Aorta (tissue), 5 donors: ENCODE data around the gene TMEM145. TPM values are rescaled to one million over a fixed set of nuclear protein-coding genes. Genes with fewer than 3 reads are reported as not detected.

Source experiments
- ATAC-seq: fragments of 200-7000 bp; cut with Tn5 transposase; one replicate; pipeline ENCODE4 v1.9.1; 2022; ENCODE audit warnings: moderate library complexity; ENCODE audit not compliant: low FRiP score
- DNase-seq, 2 donors: peaks; one replicate each; pipeline ENCODE4 v3.0.0-alpha.2; 2020
- H3K27ac ChIP-seq, 2 donors: one replicate each; pipeline ENCODE4 v1.5.1; 2013; ENCODE audit warnings: low read length in 2 of 2, mild to moderate bottlenecking in 2 of 2, moderate library complexity in 2 of 2, control low read depth in 1 of 2, inconsistent platforms in 1 of 2, low read depth in 1 of 2
- H3K27me3 ChIP-seq, 2 donors: one replicate each; pipeline ENCODE4 v1.6.1; 2013; ENCODE audit warnings: control low read depth in 1 of 2, low read length in 1 of 2, mild to moderate bottlenecking in 1 of 2, moderate library complexity in 1 of 2; ENCODE audit not compliant: insufficient read depth in 2 of 2, control insufficient read depth in 1 of 2
- H3K36me3 ChIP-seq, 2 donors: one replicate each; pipeline ENCODE4 v1.6.1; 2013; ENCODE audit warnings: control low read depth in 1 of 2, low read length in 1 of 2, mild to moderate bottlenecking in 1 of 2; ENCODE audit not compliant: insufficient read depth in 2 of 2, control insufficient read depth in 1 of 2
- H3K4me1 ChIP-seq, 2 donors: one replicate each; pipeline ENCODE4 v1.6.1; 2013; ENCODE audit warnings: low read length in 2 of 2, control low read depth in 1 of 2, mild to moderate bottlenecking in 1 of 2, moderate library complexity in 1 of 2; ENCODE audit not compliant: insufficient read depth in 2 of 2, control insufficient read depth in 1 of 2
- H3K4me3 ChIP-seq, 2 donors: one replicate each; pipeline ENCODE4 v1.5.1; 2013; ENCODE audit warnings: low read length in 2 of 2, control low read depth in 1 of 2, mild to moderate bottlenecking in 1 of 2
- H3K9me3 ChIP-seq: one replicate; pipeline ENCODE4 v1.6.1; 2013; ENCODE audit warnings: mild to moderate bottlenecking, low read length; ENCODE audit not compliant: control insufficient read depth
- WGBS, 2 donors: extraction: QIAGEN DNeasy Blood & Tissue Kit; methylation state at CpG; one replicate each; pipeline ENCODE4 v1.1.7; 2013; 5-methylcytosine and 5-hydroxymethylcytosine counted together
- intact Hi-C, 2 donors: fragments of 100-400 bp; cut with DNase I; formaldehyde crosslinking; loops; one replicate each; pipeline versions ENCODE4 v1.14.2 to v1.15.0; 2022
- polyA plus RNA-seq, 2 donors: library from polyadenylated mRNA; stranded (reverse); fragments of 200-250 nt; gene quantifications; one replicate each; pipeline ENCODE4 v1.2.3, GENCODE V29; 2013
- total RNA-seq, 2 donors: library from RNA; stranded (reverse); fragmentation: NEBNext Ultra II Directional; extraction: Animal tissue kit (Norgen Biotek cat#: 25700); gene quantifications; one replicate each; pipeline ENCODE4 v1.2.1, GENCODE V29; 2021
- donor health status: healthy with polysubstance abuse.
- donor health status: Bipolar disorder and iron deficiency.
- donor health status: DM: no; HTN: no; CAD: no.
- donor health status: DM: no; HTN: no; CAD: no.
- donor health status: DM: yes; HTN: yes; CAD: no.

The TMEM145 gene
- total and polyA plus RNA-seq, 4 donors: not detected

DNA sequence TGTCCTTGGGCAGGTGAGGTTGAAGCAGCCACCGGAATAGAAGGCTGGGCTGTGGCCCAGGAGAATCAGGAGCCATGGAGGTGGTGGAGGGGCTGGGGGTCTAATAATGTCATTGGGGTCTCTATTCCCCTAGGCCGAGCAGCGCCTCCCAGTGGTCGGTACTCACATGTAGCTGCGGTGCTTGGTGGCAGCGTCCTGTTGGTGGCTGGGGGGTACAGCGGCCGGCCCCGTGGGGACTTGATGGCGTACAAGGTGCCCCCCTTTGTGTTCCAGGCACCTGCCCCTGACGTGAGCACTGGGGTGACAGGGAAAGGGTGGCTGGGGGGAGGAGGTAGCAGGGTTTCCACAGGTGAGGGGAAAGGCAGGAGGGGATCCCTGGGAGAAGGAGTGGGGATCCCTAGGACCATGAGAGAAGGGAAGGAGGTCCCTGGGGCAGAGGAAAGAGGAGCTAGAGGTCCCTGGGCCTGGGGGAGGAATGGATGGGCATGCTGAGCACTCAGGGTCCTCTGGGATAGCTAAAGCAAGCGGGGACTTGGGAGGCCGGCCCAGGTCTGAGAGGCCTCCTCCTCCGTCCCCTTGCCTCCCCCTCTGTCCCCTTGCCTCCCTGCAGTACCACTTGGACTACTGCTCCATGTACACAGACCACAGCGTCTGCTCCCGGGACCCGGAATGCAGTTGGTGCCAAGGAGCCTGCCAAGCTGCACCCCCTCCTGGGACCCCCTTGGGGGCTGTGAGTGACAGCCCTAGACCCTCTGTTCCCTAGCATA, 30.4 kb downstream of the TMEM145 start:
- no peaks in the 10 kb centered on the region for H3K9me3 ChIP-seq
- ATAC-seq (no peak), DNase-seq (no peak)
- H3K27me3 ChIP-seq: no peaks in the 10 kb centered on the region
- intact Hi-C loops: no loop called here
- no peaks in the 10 kb centered on the region for H3K4me1 ChIP-seq
- WGBS, 2 donors: 77 to 80% methylated on average over 17 of the region's 17 CpGs
- peaks cover 0 to 4% of the 10 kb centered on the region in 2 donors for H3K36me3 ChIP-seq
- H3K27ac ChIP-seq: no peak overlapping the region
- H3K4me3 ChIP-seq: no peak overlapping the region

DNA sequence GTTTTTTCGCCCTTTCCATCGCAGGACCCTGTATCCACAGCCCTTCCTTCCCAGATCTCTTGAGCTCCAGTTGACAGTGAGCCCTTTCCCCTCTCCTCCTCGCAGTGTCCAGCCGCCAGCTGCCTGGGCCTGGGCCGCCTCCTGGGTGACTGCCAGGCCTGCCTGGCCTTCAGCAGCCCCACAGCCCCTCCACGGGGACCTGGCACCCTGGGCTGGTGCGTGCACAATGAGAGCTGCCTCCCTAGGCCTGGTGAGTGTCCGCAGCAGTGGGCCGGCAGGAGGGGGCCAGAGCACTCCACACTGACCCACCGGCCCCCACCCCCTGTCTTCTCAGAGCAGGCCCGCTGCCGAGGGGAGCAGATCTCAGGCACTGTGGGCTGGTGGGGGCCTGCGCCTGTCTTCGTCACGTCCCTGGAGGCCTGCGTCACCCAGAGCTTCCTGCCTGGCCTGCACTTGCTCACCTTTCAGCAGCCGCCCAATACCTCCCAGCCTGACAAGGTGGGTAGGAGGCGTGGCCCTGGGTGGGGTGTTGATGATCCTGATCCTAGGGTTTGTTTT, 31.3 kb downstream of the TMEM145 start:
- H3K36me3 ChIP-seq: peaks cover 0 to 4% of the 10 kb centered on the region in 2 donors
- no peaks in the 10 kb centered on the region for H3K27me3 ChIP-seq
- WGBS, 2 donors: 88% methylated on average over 18 of the region's 18 CpGs
- no peaks in the 10 kb centered on the region for H3K4me1 ChIP-seq
- intact Hi-C loops: no loop called here
- no peak for ATAC-seq
- H3K9me3 ChIP-seq: no peaks in the 10 kb centered on the region
- DNase-seq: no peak
- no peak overlapping the region for H3K27ac ChIP-seq
- H3K4me3 ChIP-seq: no peak overlapping the region

DNA sequence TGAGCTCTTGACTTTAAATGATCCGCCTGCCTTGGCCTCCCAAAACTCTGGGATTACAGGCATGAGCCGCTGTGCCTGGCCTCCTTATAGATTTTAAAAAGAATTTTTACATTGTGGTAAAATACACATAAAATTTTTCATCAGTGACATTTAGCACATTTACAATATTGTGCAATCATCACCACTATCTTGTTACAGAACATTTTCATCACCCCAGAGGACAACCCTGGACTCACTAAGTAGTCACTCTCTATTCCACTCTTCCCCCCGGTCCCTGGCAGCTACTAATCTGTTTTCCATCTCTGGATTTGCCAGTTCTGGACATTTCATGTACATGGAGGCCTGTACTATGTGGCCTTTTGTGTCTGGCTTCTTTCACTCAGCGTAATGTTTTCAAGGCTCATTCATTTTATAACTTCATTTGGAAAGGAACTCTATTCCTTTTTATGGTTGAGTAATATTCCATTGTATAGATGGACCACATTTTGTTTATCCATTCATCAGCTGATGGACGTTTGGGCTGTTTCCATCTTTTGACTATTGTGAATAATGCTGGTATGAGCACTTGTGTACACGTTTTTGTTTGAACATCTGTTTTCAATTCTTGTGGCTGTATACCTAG, 32.2 kb downstream of the TMEM145 start:
- H3K36me3 ChIP-seq: peaks cover 0 to 4% of the 10 kb centered on the region in 2 donors
- intact Hi-C loops: no loop called here
- H3K4me1 ChIP-seq: no peaks in the 10 kb centered on the region

DNA sequence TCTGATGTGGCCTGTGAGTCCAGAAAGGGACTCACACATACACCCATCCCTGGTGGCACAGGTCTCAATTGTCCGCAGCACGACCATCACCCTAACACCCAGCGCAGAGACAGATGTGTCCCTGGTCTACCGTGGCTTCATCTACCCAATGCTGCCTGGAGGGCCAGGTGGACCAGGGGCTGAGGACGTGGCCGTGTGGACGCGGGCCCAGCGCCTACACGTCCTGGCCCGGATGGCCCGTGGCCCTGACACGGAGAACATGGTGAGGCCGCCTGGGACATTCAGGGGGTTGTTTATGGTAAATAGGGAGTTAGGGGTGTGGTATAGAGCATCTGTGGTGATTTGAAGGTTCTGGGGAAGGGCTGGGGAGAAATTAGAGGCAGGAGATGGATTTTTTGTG, 35.1 kb downstream of the TMEM145 start:
- H3K36me3 ChIP-seq: peaks cover 0 to 2% of the 10 kb centered on the region in 2 donors
- intact Hi-C loops: no loop called here

More for the DNA sequence above, 32.2 kb downstream of the TMEM145 start:
- Histone ChIP-seq H3K27ac (no peak overlapping the region), H3K4me3 (no peak overlapping the region), H3K9me3 (no peaks in the 10 kb centered on the region), H3K27me3 (no peaks in the 10 kb centered on the region)
- no peak for ATAC-seq
- whole genome bisulfite sequencing, 2 donors: 84 to 85% methylated on average over 6 of the region's 6 CpGs
- DNase-seq: no peak

DNA sequence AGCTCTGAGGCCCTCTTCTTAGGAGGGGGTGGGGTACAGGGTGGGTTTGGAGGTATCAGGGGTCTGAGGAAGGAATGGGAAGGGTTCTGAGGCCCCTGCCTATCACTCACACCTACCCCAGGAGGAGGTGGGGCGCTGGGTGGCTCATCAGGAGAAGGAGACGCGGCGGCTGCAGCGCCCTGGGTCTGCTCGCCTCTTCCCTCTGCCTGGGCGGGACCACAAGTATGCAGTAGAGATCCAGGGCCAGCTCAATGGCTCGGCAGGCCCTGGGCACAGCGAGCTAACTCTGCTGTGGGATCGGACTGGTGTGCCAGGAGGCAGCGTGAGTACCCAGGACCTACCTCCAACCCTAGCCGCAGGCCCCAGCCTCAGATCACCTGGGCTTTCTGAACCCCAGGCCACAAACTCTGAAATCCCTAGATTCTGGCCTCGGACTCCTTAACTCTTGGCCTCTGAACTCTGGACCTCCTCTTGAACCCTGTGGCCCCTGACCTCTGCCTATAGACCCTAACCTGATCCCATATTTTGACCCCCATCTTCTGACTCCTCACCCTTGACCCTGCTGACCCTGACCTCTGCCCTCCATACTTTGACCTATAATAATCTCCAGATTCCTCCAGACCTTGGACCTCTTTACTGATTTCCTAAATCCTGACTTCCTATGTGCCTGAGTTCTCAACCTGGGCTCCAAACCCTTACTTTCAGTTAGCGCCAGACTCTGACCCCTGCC, 36.4 kb downstream of the TMEM145 start:
- Histone ChIP-seq H3K36me3 (peaks cover 0 to 2% of the 10 kb centered on the region in 2 donors), H3K27me3 (no peaks in the 10 kb centered on the region), H3K9me3 (no peaks in the 10 kb centered on the region), H3K4me3 (no peak overlapping the region), H3K4me1 (no peaks in the 10 kb centered on the region), H3K27ac (no peak overlapping the region)
- intact Hi-C loops: no loop called here
- 93 to 98% methylated on average over 9 to 14 of the region's 14 CpGs for WGBS, 2 donors
- no peak for DNase-seq
- no peak for ATAC-seq

More for the DNA sequence above, 35.1 kb downstream of the TMEM145 start:
- Histone ChIP-seq H3K27me3 (no peaks in the 10 kb centered on the region), H3K9me3 (no peaks in the 10 kb centered on the region), H3K4me3 (no peak overlapping the region), H3K27ac (no peak overlapping the region), H3K4me1 (no peaks in the 10 kb centered on the region)
- ATAC-seq (no peak), DNase-seq (no peak)
- 94 to 96% methylated on average over 14 of the region's 14 CpGs for WGBS, 2 donors

- ATAC-seq (no peak), DNase-seq (no peak)
- Histone ChIP-seq H3K36me3 (peaks cover 0 to 2% of the 10 kb centered on the region in 2 donors), H3K4me1 (no peaks in the 10 kb centered on the region), H3K27me3 (no peaks in the 10 kb centered on the region), H3K27ac (no peak overlapping the region), H3K9me3 (no peaks in the 10 kb centered on the region), H3K4me3 (no peak overlapping the region)
- intact Hi-C loops: no loop called here
- WGBS, 2 donors: 89 to 96% methylated on average over 3 of the region's 3 CpGs
Measured at GRCh38 chr19:42350417-42350816, 37.3 kb downstream of the TMEM145 start.

DNA sequence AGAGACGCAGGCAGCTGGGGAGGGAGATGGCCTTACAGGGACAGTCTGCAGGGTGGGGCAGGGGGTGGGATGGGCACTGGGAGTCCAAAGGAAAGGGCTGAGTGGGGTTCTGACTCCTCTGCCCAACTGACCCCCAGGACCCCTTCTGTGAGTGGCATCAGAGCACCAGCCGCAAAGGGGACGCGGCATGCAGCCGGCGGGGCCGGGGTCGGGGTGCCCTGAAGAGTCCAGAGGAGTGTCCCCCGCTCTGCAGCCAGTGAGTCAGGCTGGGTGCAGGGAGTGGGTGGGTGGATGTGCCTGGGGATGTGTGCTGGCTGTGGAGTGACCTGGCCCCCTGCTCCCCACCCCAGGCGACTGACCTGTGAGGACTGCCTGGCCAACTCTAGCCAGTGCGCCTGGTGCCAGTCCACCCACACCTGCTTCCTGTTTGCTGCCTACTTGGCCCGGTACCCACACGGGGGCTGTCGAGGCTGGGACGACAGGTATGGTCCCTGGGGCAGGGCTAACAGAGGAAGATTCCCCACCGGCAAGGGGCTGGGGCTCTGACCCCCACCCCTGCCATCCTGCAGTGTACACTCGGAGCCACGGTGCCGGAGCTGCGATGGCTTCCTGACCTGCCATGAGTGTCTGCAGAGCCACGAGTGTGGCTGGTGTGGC, 38.1 kb downstream of the TMEM145 start:
- ATAC-seq (no peak), DNase-seq (no peak)
- Histone ChIP-seq H3K4me3 (no peak overlapping the region), H3K27me3 (no peaks in the 10 kb centered on the region), H3K36me3 (peaks cover 0 to 2% of the 10 kb centered on the region in 2 donors), H3K4me1 (no peaks in the 10 kb centered on the region), H3K9me3 (no peaks in the 10 kb centered on the region), H3K27ac (no peak overlapping the region)
- intact Hi-C loops: no loop called here
- 89 to 90% methylated on average over 19 to 21 of the region's 21 CpGs for WGBS, 2 donors
